ENCODE measurements around the gene DHPS.

DNA sequence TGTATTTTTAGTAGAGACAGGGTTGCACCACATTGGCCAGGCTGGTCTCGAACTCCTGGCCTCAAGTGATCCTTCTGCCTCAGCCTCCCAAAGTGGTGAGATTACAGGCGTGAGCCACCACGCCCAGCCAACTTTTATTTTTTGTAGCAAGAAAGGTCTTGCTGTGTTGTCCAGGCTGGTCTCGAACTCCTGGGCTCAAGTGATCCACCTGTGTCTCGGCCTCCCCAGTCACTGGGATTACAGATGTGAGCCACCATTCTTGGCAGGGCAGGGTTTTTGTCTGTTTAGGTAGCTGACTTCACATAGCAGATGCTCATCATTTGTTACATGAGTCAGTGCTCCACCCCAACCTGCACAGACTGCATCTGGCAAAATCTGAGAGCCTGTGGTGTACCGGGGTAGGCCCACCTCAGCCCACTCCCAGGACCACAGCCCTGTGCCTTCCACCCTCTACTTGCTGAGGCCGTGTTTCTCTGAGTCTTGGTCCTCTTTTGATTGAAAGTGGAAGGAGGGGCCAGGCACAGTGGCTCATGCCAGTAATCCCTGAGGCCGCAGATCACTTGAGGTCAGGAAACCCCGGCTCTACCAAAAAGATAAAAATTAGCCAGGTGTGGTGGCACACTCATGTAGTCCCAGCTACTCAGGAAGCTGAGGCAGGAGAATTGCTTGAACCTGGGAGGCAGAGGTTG is 46.2 kb upstream of the DHPS start:
- TF ChIP-seq CTCF (IDR thresholded peaks at IDR 0.05) (no peak), EP300 (IDR thresholded peaks at IDR 0.05; ENCODE audit: low read depth) (no peak), POLR2A (IDR thresholded peaks at IDR 0.05) (no peak), POLR2AphosphoS5 (IDR thresholded peaks at IDR 0.05) (no peak)

Data from transverse colon (tissue), 4 donors.